BLaER1 (cell line): ENCODE measurements around the gene KBTBD12.
"Not testable (repeated sequence)": the region's sequence is repeated elsewhere in the genome, so short reads cannot be mapped to it uniquely, and the experiment has no call there.

Source experiments
- H3K27ac ChIP-seq: shearing (Covaris generic); formaldehyde crosslinking; 2 replicates; pipeline ENCODE4 v1.8.1; 2022
- H3K27me3 ChIP-seq: shearing (Covaris generic); formaldehyde crosslinking; 2 replicates; pipeline ENCODE4 v1.8.1; 2022
- H3K36me3 ChIP-seq: shearing (Covaris generic); formaldehyde crosslinking; 2 replicates; pipeline ENCODE4 v1.8.1; 2022
- H3K4me1 ChIP-seq: shearing (Covaris generic); formaldehyde crosslinking; 2 replicates; pipeline ENCODE4 v1.8.1; 2022
- H3K4me2 ChIP-seq: shearing (Covaris generic); formaldehyde crosslinking; 2 replicates; pipeline ENCODE4 v1.8.1; 2022
- H3K4me3 ChIP-seq: shearing (Covaris generic); formaldehyde crosslinking; 2 replicates; pipeline ENCODE4 v1.8.1; 2022
- H3K9ac ChIP-seq: shearing (Covaris generic); formaldehyde crosslinking; 2 replicates; pipeline ENCODE4 v1.8.1; 2022
- H3K9me3 ChIP-seq: shearing (Covaris generic); formaldehyde crosslinking; 2 replicates; pipeline ENCODE4 v1.8.1; 2022
- H4K20me1 ChIP-seq: shearing (Covaris generic); formaldehyde crosslinking; 2 replicates; pipeline ENCODE4 v1.8.1; 2022
- Cebpa-rat ChIP-seq: shearing (Covaris generic); IDR thresholded peaks from 2 replicates; pipeline ENCODE4 v1.8.1; 2022

The KBTBD12 gene

GRCh38 chr3:127886956-127887231, 28.1 kb upstream of the KBTBD12 start:
- Histone ChIP-seq H3K27me3 (no peaks in the 10 kb centered on the region), H3K4me2 (peak overlapping the region; percentile 55), H4K20me1 (no peaks in the 10 kb centered on the region), H3K27ac (no peak overlapping the region), H3K4me1 (peaks cover 23% of the 10 kb centered on the region), H3K4me3 (no peak overlapping the region), H3K36me3 (no peaks in the 10 kb centered on the region), H3K9me3 (peaks cover 24% of the 10 kb centered on the region), H3K9ac (no peak overlapping the region)
- no peak for TF ChIP-seq Cebpa-rat

- peaks cover 29% of the 10 kb centered on the region for H3K9me3 ChIP-seq
- H3K4me3 ChIP-seq, result no peak overlapping the region
- H3K4me1 ChIP-seq, result peaks cover 23% of the 10 kb centered on the region
- H3K9ac ChIP-seq, result no peak overlapping the region
- H4K20me1 ChIP-seq, result no peaks in the 10 kb centered on the region
- H3K4me2 ChIP-seq, result peak overlapping the region; percentile 55
- no peaks in the 10 kb centered on the region for H3K36me3 ChIP-seq
- no peak overlapping the region for H3K27ac ChIP-seq
- TF ChIP-seq Cebpa-rat, result no peak
- H3K27me3 ChIP-seq, result no peaks in the 10 kb centered on the region
Measured at GRCh38 chr3:127887321-127887720, 27.7 kb upstream of the KBTBD12 start.

GRCh38 chr3:127888156-127888555, 26.9 kb upstream of the KBTBD12 start:
- Histone ChIP-seq H3K9ac (no peak overlapping the region), H3K27ac (no peak overlapping the region), H3K4me3 (no peak overlapping the region), H3K27me3 (no peaks in the 10 kb centered on the region), H4K20me1 (no peaks in the 10 kb centered on the region), H3K4me1 (peaks cover 23% of the 10 kb centered on the region), H3K36me3 (no peaks in the 10 kb centered on the region), H3K4me2 (0 out of 2 replicates have a peak overlapping the region, but pooled peaks have one; percentile 55), H3K9me3 (peaks cover 30% of the 10 kb centered on the region)
- no peak for TF ChIP-seq Cebpa-rat

GRCh38 chr3:127888564-127889107, 26.4 kb upstream of the KBTBD12 start:
- H3K36me3 ChIP-seq, result no peaks in the 10 kb centered on the region
- H3K4me1 ChIP-seq, result peaks cover 23% of the 10 kb centered on the region
- 0 out of 2 replicates have a peak overlapping the region, but pooled peaks have one; percentile 55 for H3K4me2 ChIP-seq
- H3K9ac ChIP-seq, result no peak overlapping the region
- H3K4me3 ChIP-seq, result no peak overlapping the region
- TF ChIP-seq Cebpa-rat, result no peak
- H3K27me3 ChIP-seq, result no peaks in the 10 kb centered on the region
- H3K9me3 ChIP-seq, result peaks cover 30% of the 10 kb centered on the region
- no peak overlapping the region for H3K27ac ChIP-seq
- H4K20me1 ChIP-seq, result no peaks in the 10 kb centered on the region

- Histone ChIP-seq H3K9ac (no peak overlapping the region), H3K4me2 (no peak overlapping the region), H3K9me3 (peaks cover 30% of the 10 kb centered on the region), H3K4me3 (no peak overlapping the region), H3K27me3 (no peaks in the 10 kb centered on the region), H4K20me1 (no peaks in the 10 kb centered on the region), H3K27ac (no peak overlapping the region), H3K4me1 (peaks cover 23% of the 10 kb centered on the region), H3K36me3 (no peaks in the 10 kb centered on the region)
- TF ChIP-seq Cebpa-rat, result no peak
Measured at GRCh38 chr3:127889461-127889863, 25.6 kb upstream of the KBTBD12 start.

- Histone ChIP-seq H4K20me1 (no peaks in the 10 kb centered on the region), H3K27ac (no peak overlapping the region), H3K36me3 (no peaks in the 10 kb centered on the region), H3K9me3 (peaks cover 30% of the 10 kb centered on the region), H3K27me3 (no peaks in the 10 kb centered on the region), H3K4me3 (no peak overlapping the region), H3K4me2 (no peak overlapping the region), H3K9ac (no peak overlapping the region), H3K4me1 (peaks cover 23% of the 10 kb centered on the region)
- no peak for TF ChIP-seq Cebpa-rat
Measured at GRCh38 chr3:127889976-127890650, 24.9 kb upstream of the KBTBD12 start.

GRCh38 chr3:127890651-127891290, 24.3 kb upstream of the KBTBD12 start:
- Histone ChIP-seq H3K4me1 (peaks cover 23% of the 10 kb centered on the region), H3K9me3 (peaks cover 30% of the 10 kb centered on the region)
- H3K4me3 ChIP-seq, H3K27me3 ChIP-seq, H3K4me2 ChIP-seq, H4K20me1 ChIP-seq, H3K9ac ChIP-seq, H3K27ac ChIP-seq, H3K36me3 ChIP-seq: not testable (repeated sequence)

GRCh38 chr3:127894481-127894880, 20.6 kb upstream of the KBTBD12 start:
- TF ChIP-seq Cebpa-rat, result no peak
- Histone ChIP-seq H3K4me2 (no peak overlapping the region), H3K4me3 (no peak overlapping the region), H3K4me1 (no peaks in the 10 kb centered on the region; the same call in 1 of the 2 replicates), H3K9me3 (peaks cover 30% of the 10 kb centered on the region), H3K27ac (no peak overlapping the region), H3K36me3 (no peaks in the 10 kb centered on the region), H3K27me3 (no peaks in the 10 kb centered on the region), H3K9ac (no peak overlapping the region), H4K20me1 (no peaks in the 10 kb centered on the region)

GRCh38 chr3:127899200-127899599, 15.8 kb upstream of the KBTBD12 start:
- no peak overlapping the region for H3K27ac ChIP-seq
- no peaks in the 10 kb centered on the region for H4K20me1 ChIP-seq
- TF ChIP-seq Cebpa-rat, result no peak
- peaks cover 6% of the 10 kb centered on the region; the same call in 1 of the 2 replicates for H3K4me1 ChIP-seq
- H3K9ac ChIP-seq, result no peak overlapping the region
- H3K36me3 ChIP-seq, result no peaks in the 10 kb centered on the region
- no peak overlapping the region for H3K4me3 ChIP-seq
- H3K27me3 ChIP-seq, result no peaks in the 10 kb centered on the region
- H3K9me3 ChIP-seq, result no peaks in the 10 kb centered on the region
- H3K4me2 ChIP-seq, result no peak overlapping the region

- Histone ChIP-seq H3K27ac (no peak overlapping the region), H3K9ac (no peak overlapping the region), H3K27me3 (no peaks in the 10 kb centered on the region), H4K20me1 (no peaks in the 10 kb centered on the region), H3K4me2 (peak overlapping the region; percentile 17; the same call in 1 of the 2 replicates), H3K36me3 (no peaks in the 10 kb centered on the region), H3K9me3 (no peaks in the 10 kb centered on the region), H3K4me1 (peaks cover 6% of the 10 kb centered on the region; the same call in 1 of the 2 replicates), H3K4me3 (no peak overlapping the region)
- no peak for TF ChIP-seq Cebpa-rat
Measured at GRCh38 chr3:127899766-127900165, 15.3 kb upstream of the KBTBD12 start.
